K562 (cell line): ENCODE results near the gene SEC31A. TPM values are rescaled to one million over a fixed set of nuclear protein-coding genes. Genes with fewer than 3 reads are reported as not detected.

ENCODE experiments used
- ATAC-seq: fragments of 200-7000 bp; cut with Tn5 transposase; 3 replicates; pipeline ENCODE4 v1.9.1; 2020; ENCODE audit warnings: moderate library complexity
- BruUV-seq: library from RNA; stranded (reverse); fragments of 400-500 nt; replicated peaks from 2 replicates; lab custom pipeline; 2021; lab: Mats Ljungman, UMichigan
- CTCF ChIA-PET: fragments of 300-600 bp; formaldehyde crosslinking; extraction: SDS; loops from one replicate; lab custom pipeline; 2021; ENCODE audit warnings: low intra/inter-chr PET ratio; lab: Yijun Ruan, JAX
- POLR2A ChIA-PET: fragments of 300-600, 350-650 bp; sonication (Branson Sonifier 250); formaldehyde crosslinking; extraction: SDS; loops from one replicate; lab custom pipeline; 2021; ENCODE audit warnings: antibody characterized with exemption, inconsistent platforms; lab: Yijun Ruan, JAX
- DNase-seq, 4 experiments: peaks; one replicate each; pipeline versions ENCODE4 v3.0.0 to v3.0.0-alpha.2; 2011 to 2018; ENCODE audit warnings: low spot score in 3 of 4, mixed read lengths in 3 of 4; ENCODE audit errors: extremely low read depth in 1 of 4
- FAIRE-seq: peaks from 2 replicates; lab custom pipeline; 2011; peaks lifted over from hg19 to GRCh38; lab: Jason Lieb, UNC
- H2AFZ ChIP-seq: 2 replicates; pipeline ENCODE4 v1.6.0; 2011; ENCODE audit warnings: low read depth, low read length, control low read depth, inconsistent platforms
- H3K27ac ChIP-seq: fragments of 200-600 bp; 3 replicates; pipeline ENCODE4 v1.8.0; 2011; ENCODE audit warnings: low read depth, mild to moderate bottlenecking, control low read depth, inconsistent platforms, low read length, moderate library complexity, mixed read lengths; ENCODE audit errors: extremely low read depth
- H3K27me3 ChIP-seq, 2 experiments: fragments of 300-600 bp in 1 of 2; 2 replicates in 1 of 2; 3 replicates in 1 of 2; pipeline versions ENCODE4 v1.6.0 to v1.8.0; 2011; ENCODE audit warnings: inconsistent platforms in 2 of 2, low read length in 2 of 2, mild to moderate bottlenecking in 1 of 2, mixed read lengths in 1 of 2, moderate library complexity in 1 of 2; ENCODE audit not compliant: control insufficient read depth in 2 of 2, insufficient read depth in 2 of 2
- H3K36me3 ChIP-seq: fragments of 300-600 bp; 3 replicates; pipeline ENCODE4 v1.8.0; 2011; ENCODE audit warnings: mild to moderate bottlenecking, low read length, inconsistent platforms; ENCODE audit not compliant: control insufficient read depth, insufficient read depth
- H3K4me1 ChIP-seq, 2 experiments: fragments of 200-600 bp in 1 of 2; replicated peaks in 1 of 2; 2 replicates in 1 of 2; 3 replicates in 1 of 2; pipeline versions ENCODE4 v1.5.1 to v1.8.0; 2011; ENCODE audit warnings: inconsistent platforms in 2 of 2, low read length in 2 of 2, mild to moderate bottlenecking in 1 of 2, mixed read lengths in 1 of 2, moderate library complexity in 1 of 2; ENCODE audit not compliant: control insufficient read depth in 2 of 2, insufficient read depth in 2 of 2
- H3K4me2 ChIP-seq: 2 replicates; pipeline ENCODE4 v1.6.1; 2011; ENCODE audit warnings: low read length, control low read depth, inconsistent platforms, mixed read lengths; ENCODE audit not compliant: insufficient read depth
- H3K4me3 ChIP-seq: fragments of 200-600 bp; sonication (generic), shearing (Covaris generic); 2 replicates; pipeline ENCODE4 v1.5.1; 2016; ENCODE audit warnings: control low read depth, inconsistent platforms
- H3K79me2 ChIP-seq: fragments of 200-600 bp; 3 replicates; pipeline ENCODE4 v1.8.0; 2011; ENCODE audit warnings: low read length, inconsistent platforms; ENCODE audit not compliant: control insufficient read depth, insufficient read depth
- H3K9ac ChIP-seq, 2 experiments: 2 replicates each; pipeline versions ENCODE4 v1.6.0 to v1.6.1; 2011; ENCODE audit warnings: low read depth in 2 of 2, low read length in 2 of 2, control low read depth in 1 of 2, inconsistent platforms in 1 of 2, mild to moderate bottlenecking in 1 of 2, mixed read lengths in 1 of 2; ENCODE audit not compliant: insufficient read depth in 1 of 2
- H3K9me1 ChIP-seq: one replicate; pipeline ENCODE4 v1.6.0; 2011; ENCODE audit warnings: inconsistent platforms, mild to moderate bottlenecking, low read length, moderate library complexity; ENCODE audit not compliant: control insufficient read depth, insufficient read depth
- H3K9me3 ChIP-seq: replicated peaks from 2 replicates; pipeline ENCODE4 v1.5.1; 2011; ENCODE audit warnings: low read depth, low read length, inconsistent platforms; ENCODE audit not compliant: control insufficient read depth, insufficient read depth
- H4K20me1 ChIP-seq: replicated peaks from 2 replicates; pipeline ENCODE4 v1.6.1; 2011; ENCODE audit warnings: low read length, inconsistent platforms, mixed read lengths; ENCODE audit not compliant: control insufficient read depth, insufficient read depth
- HMGN3 ChIP-seq: IDR thresholded peaks from 2 replicates; pipeline ENCODE4 v1.6.1; 2011; ENCODE audit warnings: borderline replicate concordance, low read depth, mild to moderate bottlenecking, mixed read lengths, low read length; ENCODE audit not compliant: insufficient read length; ENCODE audit errors: extremely low read depth
- HOXB6 ChIP-seq: fragments of 250-450 bp; sonication (Bioruptor Pico); IDR thresholded peaks from 2 replicates; pipeline ENCODE4 v1.5.1; 2022; ENCODE audit warnings: mild to moderate bottlenecking, borderline replicate concordance
- SMC3 ChIP-seq: conservative IDR thresholded peaks from 2 replicates; pipeline ENCODE4 v1.6.1; 2011; ENCODE audit warnings: low read depth, low read length, improper control_type of control experiment; ENCODE audit not compliant: insufficient read depth
- TAF15 ChIP-seq: fragments of 200-400 bp; formaldehyde crosslinking; IDR thresholded peaks from 2 replicates; pipeline ENCODE4 v1.6.1; 2017; ENCODE audit warnings: mild to moderate bottlenecking, low read depth, low read length, moderate library complexity
- TAF9B ChIP-seq: fragments of 450-650 bp; IDR thresholded peaks from 2 replicates; pipeline ENCODE4 v1.6.1; 2018; ENCODE audit warnings: mild to moderate bottlenecking; ENCODE audit not compliant: partially characterized antibody
- U2AF1 ChIP-seq: fragments of 200-400 bp; formaldehyde crosslinking; optimal IDR thresholded peaks from 2 replicates; pipeline ENCODE3; 2017; ENCODE audit warnings: mild to moderate bottlenecking, low read depth, low read length, moderate library complexity
- ZMIZ1 ChIP-seq, 2 experiments: fragments of 150-350 bp in 1 of 2; IDR thresholded peaks; 2 replicates each; pipeline ENCODE4 v1.6.1; 2012 to 2016; ENCODE audit warnings: low read depth in 2 of 2, low read length in 2 of 2, mild to moderate bottlenecking in 1 of 2, moderate library complexity in 1 of 2
- ZNF174 ChIP-seq: fragments of 250-450 bp; sonication (Bioruptor Pico); IDR thresholded peaks from 2 replicates; pipeline ENCODE4 v1.4.0; 2020; ENCODE audit warnings: mild to moderate bottlenecking
- ZNF23 ChIP-seq: fragments of 250-450 bp; sonication (Bioruptor Pico); IDR thresholded peaks from 2 replicates; pipeline ENCODE4 v1.4.0; 2020; ENCODE audit warnings: mild to moderate bottlenecking
- ZNF280B ChIP-seq: fragments of 250-450 bp; sonication (Bioruptor Pico); IDR thresholded peaks from 2 replicates; pipeline ENCODE4 v1.5.1; 2021; ENCODE audit warnings: mild to moderate bottlenecking
- WGBS: fragments of 100-300 bp; shearing (Covaris generic); methylation state at CpG from one replicate; pipeline ENCODE4 v1.1.6; 2016; ENCODE audit warnings: low coverage, mixed read lengths; ENCODE audit not compliant: insufficient coverage; ENCODE audit errors: missing lambda C conversion rate; 5-methylcytosine and 5-hydroxymethylcytosine counted together
- in situ Hi-C: fragments of 300-500 bp; cut with MboI; formaldehyde crosslinking; loops from 4 replicates; pipeline ENCODE4 v1.15.0; 2018; ENCODE audit warnings: inconsistent platforms, mixed read lengths
- intact Hi-C: fragments of 100-400 bp; cut with micrococcal nuclease; formaldehyde crosslinking; loops from 2 replicates; pipeline ENCODE4 v1.14.2; 2022
- polyA plus RNA-seq, 8 experiments: library from polyadenylated mRNA; depleted of rRNA in 4 of 8; stranded (reverse) in 5 of 8; unstranded in 3 of 8; fragments of >200 nt; fragmentation: Nextera tagmentation in 2 of 8; fragmentation: Illumina TruSeq in 1 of 8; extraction: Ambion mirVana in 2 of 8; extraction: Trizol in 1 of 8; gene quantifications; 2 replicates each; pipeline versions ENCODE4 v1.2.1 to v1.2.3, GENCODE V29; 2011 to 2014; ENCODE audit warnings: inconsistent platforms in 1 of 8, missing spikeins in 1 of 8
- total RNA-seq, 7 experiments: library from RNA; depleted of rRNA in 6 of 7; stranded (reverse); fragments of >200 nt in 6 of 7; fragmentation: Illumina TruSeq in 2 of 7; extraction: Trizol in 2 of 7; gene quantifications; 2 replicates each; pipeline versions ENCODE4 v1.2.1 to v1.2.3, GENCODE V29; 2011 to 2021; ENCODE audit warnings: low replicate concordance in 1 of 7

Gene SEC31A
- total and polyA plus RNA-seq, 9 of the 15 experiments (the other 6 are each of a cell fraction or from before 2014, with no cell fraction given): 78.9 to 241 (median 173) TPM

- H2AFZ ChIP-seq: no peak overlapping the region
- no peak overlapping the region for H3K27ac ChIP-seq
- no peak for TF ChIP-seq TAF15
- ATAC-seq: no peak
- H4K20me1 ChIP-seq: no peaks in the 10 kb centered on the region
- DNase-seq: no peak
- H3K79me2 ChIP-seq: no peaks in the 10 kb centered on the region
- intact Hi-C loops (no loop called here), in situ Hi-C loops (no loop called here)
- no peak overlapping the region for H3K9ac ChIP-seq
- no peak for FAIRE-seq
- no peaks in the 10 kb centered on the region for H3K9me3 ChIP-seq
- H3K36me3 ChIP-seq: peaks cover 90% of the 10 kb centered on the region
- CTCF ChIA-PET: no interaction called here
- POLR2A ChIA-PET: no interaction called here
- H3K4me2 ChIP-seq: no peak overlapping the region
- BruUV-seq: no TSS peak
- no peaks in the 10 kb centered on the region for H3K27me3 ChIP-seq
- no peaks in the 10 kb centered on the region for H3K9me1 ChIP-seq
- no peak overlapping the region for H3K4me3 ChIP-seq
- 87% methylated on average over 5 of the region's 5 CpGs for WGBS
- H3K4me1 ChIP-seq: no peaks in the 10 kb centered on the region
These were observed 67.9 kb downstream of the SEC31A start for GRCh38 chr4:82823062-82823461.

- Histone ChIP-seq H3K9me1 (no peaks in the 10 kb centered on the region), H4K20me1 (no peaks in the 10 kb centered on the region), H3K36me3 (peaks cover 77% of the 10 kb centered on the region), H3K4me2 (no peak overlapping the region), H3K4me3 (no peak overlapping the region), H3K4me1 (no peaks in the 10 kb centered on the region), H3K79me2 (no peaks in the 10 kb centered on the region), H2AFZ (no peak overlapping the region), H3K27ac (no peak overlapping the region), H3K9me3 (no peaks in the 10 kb centered on the region), H3K27me3 (no peaks in the 10 kb centered on the region), H3K9ac (no peak overlapping the region)
- in situ Hi-C loops (no loop called here), intact Hi-C loops (no loop called here)
- no TSS peak for BruUV-seq
- 51% methylated on average over 2 of the region's 2 CpGs for whole genome bisulfite sequencing
- FAIRE-seq: no peak
- ChIA-PET POLR2A (no interaction called here), CTCF (no interaction called here)
- no peak for ATAC-seq
- DNase-seq: no peak
- TF ChIP-seq ZMIZ1 (IDR thresholded peaks at IDR 0.05; ENCODE audit: low read depth in 2 of 2, low read length in 2 of 2): no peak
- TF ChIP-seq SMC3: no peak
- TF ChIP-seq HMGN3: no peak
- no peak for TF ChIP-seq TAF9B
- TF ChIP-seq U2AF1: no peak
- no peak for TF ChIP-seq ZNF174
- no peak for TF ChIP-seq ZNF23 (CRISPR knock-in tag)
- TF ChIP-seq HOXB6 (CRISPR knock-in tag): no peak
- no peak for TF ChIP-seq ZNF280B (CRISPR knock-in tag)
These were observed 70.3 kb downstream of the SEC31A start for GRCh38 chr4:82820689-82821088.
